ENCODE measurements around the gene LARGE2.

DNA sequence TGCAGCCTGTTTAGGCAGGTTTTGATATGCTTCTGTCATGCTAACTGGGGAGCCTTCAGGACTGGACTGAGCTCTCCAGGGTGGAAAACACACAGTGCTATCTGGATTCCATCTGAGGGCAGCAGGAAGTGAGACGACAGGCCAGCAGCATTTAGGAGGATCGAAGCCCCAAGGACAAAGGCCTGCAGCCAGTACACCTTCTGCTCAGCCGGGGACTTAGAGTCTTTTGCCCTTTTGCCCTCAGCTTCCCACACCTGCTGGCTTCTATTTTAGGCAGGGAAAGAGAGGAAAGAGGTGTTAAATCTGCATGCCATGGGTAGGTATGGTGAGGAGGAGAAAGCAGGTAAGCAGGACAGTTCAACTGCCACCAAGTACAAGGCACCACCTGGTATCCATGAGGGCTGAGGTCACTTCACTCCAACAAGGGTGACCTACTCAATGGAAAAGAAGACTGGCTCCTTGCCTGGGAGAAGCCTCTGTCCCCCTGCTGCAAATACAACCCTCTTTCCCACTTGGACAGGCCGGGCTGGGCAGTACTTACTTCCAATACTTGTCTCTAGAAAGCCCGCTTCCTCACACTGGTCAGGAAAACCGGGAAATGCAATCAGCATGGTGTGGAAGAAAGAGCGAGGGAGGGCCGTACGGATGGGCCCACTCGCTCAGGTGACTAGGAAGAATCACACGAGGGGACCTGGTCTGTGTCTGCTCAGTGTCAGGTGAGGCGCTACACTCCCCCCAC lies 12.3 kb downstream of the LARGE2 start:
- no peak for TF ChIP-seq CTCF (IDR thresholded peaks at IDR 0.05)
- TF ChIP-seq POLR2A (IDR thresholded peaks at IDR 0.05): no peak

Data from right lobe of liver (tissue), 4 donors.